GM12801 (cell line): Measurements from ENCODE around the gene PWWP2B.

Experiments
- CTCF ChIP-seq: IDR thresholded peaks from one replicate; pipeline ENCODE4 v1.5.1; 2011; ENCODE audit warnings: control low read depth; ENCODE audit not compliant: insufficient read length; ENCODE audit errors: extremely low read depth

PWWP2B gene

DNA sequence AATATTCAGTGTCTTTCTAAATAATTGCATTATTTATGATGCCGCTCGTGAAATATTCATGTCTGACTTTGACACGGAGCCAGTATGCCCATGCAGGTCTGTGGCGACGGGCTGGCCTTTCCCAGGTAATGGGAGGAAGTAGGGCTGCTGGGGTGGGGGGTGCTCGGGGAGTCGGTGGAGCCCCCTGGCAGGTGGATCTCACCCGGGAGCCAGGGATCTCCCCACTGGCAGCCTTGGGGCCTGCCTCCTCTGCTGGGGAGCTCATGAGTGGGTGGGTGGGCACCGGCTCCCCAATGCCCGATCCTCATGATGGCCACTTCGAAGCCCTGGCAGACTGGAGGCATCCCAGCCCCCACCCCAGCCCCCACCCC, 52.8 kb downstream of the PWWP2B start:
- TF ChIP-seq CTCF = no peak

- TF ChIP-seq CTCF = no peak
Measured at GRCh38 chr10:132450466-132450824, 53.4 kb downstream of the PWWP2B start.

- TF ChIP-seq CTCF = no peak
Measured at GRCh38 chr10:132450825-132451505, 54.0 kb downstream of the PWWP2B start.

GRCh38 chr10:132451506-132452215, 54.7 kb downstream of the PWWP2B start:
- no peak for TF ChIP-seq CTCF

DNA sequence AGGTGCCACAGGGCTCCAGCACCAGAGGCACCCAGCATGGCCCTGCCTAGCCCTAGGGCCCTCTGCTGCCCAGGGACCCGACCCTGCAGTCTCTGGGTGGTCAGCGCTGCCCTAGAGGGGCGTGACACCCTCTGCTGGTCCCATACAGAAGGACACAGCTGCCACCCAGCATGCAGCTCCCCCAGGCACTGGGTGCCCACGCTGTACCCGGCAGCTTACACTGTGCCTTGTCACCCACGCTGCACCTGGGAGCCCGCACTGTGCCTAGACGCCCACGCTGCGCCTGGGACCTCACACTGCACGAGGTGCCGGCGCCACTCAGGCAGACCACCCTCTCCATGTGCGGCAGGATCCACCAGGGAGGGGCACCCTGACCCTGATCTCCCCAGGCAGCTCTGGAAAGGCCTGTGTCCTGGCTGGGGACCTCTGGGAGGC, 55.2 kb downstream of the PWWP2B start:
- TF ChIP-seq CTCF = no peak

DNA sequence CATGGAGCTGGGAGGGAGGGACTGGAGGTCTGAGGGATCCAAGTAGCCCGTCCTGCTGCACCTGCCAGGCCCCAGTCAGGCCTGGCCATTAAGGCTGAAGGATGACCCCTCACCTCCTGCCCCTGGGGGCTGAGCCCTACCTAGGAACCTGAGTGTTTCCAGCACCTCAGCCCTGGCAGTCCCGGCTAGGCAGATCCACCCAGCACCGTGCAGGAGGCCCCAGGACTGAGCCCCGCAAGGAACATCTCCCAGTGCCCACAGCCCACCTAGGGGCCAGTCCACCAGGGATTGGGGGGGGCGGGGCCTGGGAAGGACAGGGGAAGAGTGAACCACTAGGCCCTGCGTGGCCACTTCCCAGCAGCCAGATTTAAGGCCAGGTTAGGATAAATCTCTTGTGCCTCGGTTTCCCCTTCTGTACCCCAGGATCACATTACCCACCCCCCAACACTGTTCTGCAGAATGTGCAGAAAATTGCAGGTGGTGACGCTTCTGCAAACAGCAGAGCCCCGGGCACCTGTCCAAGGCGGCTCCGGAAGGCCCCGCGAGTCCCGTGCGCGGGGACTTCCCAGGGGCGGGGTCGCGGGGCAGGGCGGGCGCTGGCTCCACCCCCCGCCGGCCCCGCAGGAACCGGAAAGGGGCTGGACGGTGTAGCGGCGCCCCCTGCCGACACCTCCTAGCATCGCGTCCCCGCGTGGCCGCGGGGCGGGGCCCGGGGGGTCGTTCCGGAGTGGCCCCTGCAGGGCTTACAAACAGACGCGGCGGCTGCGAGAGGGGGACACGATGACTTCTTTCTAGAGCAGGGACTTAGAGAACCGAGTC, 55.9 kb downstream of the PWWP2B start:
- no peak for TF ChIP-seq CTCF

DNA sequence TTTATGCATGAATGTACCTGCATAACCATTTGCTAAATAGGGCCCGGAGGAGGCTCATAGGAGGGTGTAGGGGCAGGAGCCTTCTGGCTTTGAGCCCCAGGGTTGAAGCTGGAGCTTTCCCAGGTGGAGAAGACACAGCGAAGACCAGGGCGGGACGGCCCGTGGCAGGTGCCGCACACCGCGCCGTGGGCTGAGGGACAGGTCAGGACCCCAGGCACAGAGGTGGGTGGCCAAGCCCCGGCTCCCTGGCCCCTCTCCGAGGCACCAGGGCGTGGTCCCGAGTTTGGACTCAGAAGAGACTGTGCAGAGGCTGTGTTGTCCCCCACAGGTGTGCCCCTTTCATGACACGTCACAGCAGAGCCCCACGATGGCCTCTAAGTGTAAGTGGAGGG, 56.5 kb downstream of the PWWP2B start:
- TF ChIP-seq CTCF = no peak
